Activated CD4-positive, CD25-positive, alpha-beta regulatory T cell treated with anti-CD3 and anti-CD28 coated beads, Interleukin-2, amount 50 U/mL, for 72 hours (primary cell): Measurements from ENCODE around the gene CST9L.
"Not testable (repeated sequence)": the region's sequence is repeated elsewhere in the genome, so short reads cannot be mapped to it uniquely, and the experiment has no call there.

ENCODE experiments used
- DNase-seq: peaks from one replicate; pipeline ENCODE4 v3.0.0; 2021

CST9L gene

DNA sequence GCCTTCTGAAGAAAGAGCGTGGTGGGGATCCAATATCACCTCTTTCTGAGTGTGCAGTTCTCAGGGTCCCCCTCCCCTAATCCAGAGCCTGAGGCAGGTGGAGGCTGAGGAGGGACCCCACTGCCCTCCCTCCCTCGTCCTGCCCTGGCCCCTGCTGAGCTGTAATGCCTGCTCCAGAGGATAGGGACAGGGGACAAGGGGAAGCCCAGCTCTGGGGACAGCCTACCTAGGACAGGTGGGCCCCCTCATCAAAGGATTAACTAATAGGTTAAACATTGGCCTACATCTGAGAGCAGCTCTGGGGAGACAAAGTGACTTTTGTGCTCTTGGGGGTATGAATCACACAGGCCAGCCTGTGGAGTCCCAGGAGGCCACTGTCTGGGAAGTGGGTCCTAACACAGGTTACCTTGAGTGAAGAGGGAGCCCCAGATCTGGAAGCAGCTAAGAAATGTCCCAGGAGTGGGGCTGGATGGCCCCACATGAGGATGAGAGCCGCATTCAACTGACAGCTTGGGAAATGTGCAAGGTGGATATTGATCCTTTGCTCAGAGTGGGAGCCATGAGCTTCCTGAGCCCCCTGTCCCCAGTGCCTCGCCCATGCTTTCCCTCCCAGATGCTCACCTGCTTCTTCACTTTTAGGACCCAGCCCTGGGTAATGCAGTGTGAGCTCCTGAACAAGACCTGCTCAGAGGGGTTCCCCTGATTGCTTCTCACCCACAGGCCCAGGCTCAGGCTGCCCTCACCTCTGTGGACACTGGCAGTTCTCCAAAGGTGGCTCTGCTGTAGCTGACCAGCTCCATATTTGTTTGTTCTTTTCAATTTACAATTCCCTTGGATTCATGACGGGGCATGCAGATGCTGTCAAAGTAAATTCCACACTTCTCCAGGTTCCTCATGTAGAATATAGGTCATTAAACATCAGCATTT is 17.8 kb upstream of the CST9L start:
- no peak for DNase-seq

- DNase-seq = no peak
Measured at GRCh38 chr20:23585449-23585807, 17.1 kb upstream of the CST9L start.

DNA sequence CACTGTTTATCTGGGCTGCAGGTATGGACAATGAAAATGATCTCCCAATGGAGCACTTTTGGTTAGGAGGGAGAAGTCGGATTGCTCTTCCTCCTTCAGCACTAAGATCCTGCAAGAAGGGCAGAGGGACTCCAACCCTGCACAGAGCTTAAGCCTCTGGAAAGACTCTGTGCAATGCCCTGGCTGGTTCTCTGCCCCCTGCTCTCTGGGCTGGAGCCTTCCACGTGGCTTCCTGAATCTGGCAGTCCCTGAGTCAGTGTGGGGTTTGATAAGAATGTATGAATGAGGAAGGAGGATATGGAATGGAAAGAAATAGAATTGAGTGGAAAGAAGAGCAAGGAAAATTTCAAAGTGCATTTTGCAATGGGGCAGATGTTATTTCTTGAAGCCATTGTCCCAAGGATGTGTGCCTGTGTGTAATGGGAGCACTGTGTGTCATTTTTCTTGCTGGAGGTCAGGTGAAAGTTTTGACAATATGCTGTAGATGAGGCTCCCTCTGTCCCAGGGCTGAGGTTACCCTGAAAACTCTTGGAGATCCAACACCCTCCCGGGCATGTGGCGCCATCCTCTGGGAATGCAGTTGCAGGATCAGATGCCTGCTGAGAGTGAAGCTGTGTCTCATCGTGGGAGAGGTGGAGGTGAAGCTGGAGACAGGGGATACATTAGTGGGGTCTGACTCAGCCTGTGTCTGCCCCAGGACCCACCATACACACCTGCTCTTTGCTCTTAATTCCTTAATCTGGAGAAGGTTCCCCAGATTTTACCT is 16.3 kb upstream of the CST9L start:
- DNase-seq = no peak

- no peak for DNase-seq
Measured at GRCh38 chr20:23583526-23583925, 15.2 kb upstream of the CST9L start.

GRCh38 chr20:23582293-23582692 is 14.0 kb upstream of the CST9L start:
- no peak for DNase-seq

DNA sequence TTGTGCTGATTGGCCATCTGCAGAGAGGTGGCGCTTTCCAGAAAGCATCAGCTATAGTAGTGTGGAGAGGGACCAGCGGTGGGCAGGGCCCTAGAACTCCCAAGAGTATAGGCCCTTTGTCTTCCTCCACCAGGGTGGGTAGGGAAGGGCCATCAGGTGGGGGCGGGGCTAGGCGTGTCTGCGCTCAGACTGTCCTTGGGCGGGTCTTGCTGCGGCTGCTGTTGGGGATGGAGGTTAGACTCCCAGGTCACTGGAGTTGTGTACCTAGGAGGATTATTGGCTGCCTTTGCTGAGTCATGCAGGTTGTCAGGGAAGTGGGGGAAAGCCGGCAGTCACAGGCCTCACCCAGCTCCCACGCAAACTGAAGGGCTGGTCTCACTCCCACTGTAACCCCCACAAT is 13.5 kb upstream of the CST9L start:
- DNase-seq = not testable (repeated sequence)

- DNase-seq = no peak
Measured at GRCh38 chr20:23574977-23575376, 6.7 kb upstream of the CST9L start.

DNA sequence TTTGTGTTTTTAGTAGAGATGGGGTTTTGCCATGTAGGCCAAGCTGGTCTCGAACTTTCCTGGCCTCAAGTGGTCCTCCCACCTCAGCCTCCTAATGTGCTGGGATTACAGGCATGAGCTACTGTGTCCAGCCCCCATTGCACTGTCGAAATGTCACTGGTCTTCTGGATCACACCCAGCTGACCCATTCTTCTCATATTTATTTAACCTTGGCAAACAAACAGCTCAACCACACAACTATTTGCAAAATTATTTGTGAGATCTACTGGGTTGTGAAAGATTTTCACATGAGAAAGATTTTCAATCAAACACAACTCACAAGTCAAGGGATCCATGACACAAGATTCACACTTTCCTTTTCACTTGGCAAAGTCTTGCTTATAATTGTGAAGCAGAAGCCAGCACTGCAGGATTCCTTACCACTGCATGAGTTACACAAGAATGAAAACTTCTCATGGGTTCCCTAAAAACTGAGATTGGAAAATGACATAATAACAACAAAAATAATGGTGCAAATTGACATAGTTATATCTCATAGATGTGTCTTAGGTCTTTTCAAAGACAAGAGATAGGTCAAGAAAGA is 2.0 kb upstream of the CST9L start:
- DNase-seq = no peak

DNA sequence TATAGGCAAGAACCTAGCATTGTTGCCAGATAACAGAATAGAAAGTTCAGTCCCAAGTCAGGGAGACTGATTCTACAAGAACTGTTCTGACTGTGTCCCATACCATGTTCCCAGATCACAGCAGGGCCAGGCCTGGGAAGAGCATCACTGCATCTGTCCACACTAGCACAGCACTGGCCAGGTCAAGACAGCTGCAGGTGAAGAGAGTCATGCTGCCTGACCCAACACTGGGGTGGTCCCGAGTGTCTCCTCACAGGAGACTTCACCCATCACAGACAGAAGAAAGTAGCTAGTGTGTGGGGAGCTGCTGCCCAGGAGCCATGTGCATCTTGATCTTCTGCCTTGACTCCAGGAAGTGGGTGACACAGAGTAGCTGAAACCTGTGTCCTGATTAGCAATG is 1.3 kb upstream of the CST9L start:
- no peak for DNase-seq

DNA sequence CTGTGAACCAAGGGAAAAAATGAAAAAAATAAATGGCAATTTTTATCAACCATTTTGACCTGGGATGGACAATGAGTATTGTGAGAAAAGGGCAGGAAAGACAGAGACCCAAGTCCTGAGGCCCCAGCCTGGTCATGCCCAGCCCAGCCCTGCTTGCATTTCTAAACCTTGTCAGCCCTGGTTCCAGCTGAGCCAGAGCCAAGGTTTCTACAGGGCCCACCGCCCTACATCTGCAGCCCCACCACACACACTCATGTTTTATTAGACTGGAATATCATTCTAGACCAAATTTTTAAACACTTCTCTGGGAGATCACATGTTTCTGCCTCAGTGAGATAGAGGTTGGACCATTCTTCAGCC is 667 bp upstream of the CST9L start:
- no peak for DNase-seq

- DNase-seq = no peak
Measured at GRCh38 chr20:23566199-23566932, 1.9 kb downstream of the CST9L start.

GRCh38 chr20:23565503-23566045 is 2.7 kb downstream of the CST9L start:
- DNase-seq = no peak

DNA sequence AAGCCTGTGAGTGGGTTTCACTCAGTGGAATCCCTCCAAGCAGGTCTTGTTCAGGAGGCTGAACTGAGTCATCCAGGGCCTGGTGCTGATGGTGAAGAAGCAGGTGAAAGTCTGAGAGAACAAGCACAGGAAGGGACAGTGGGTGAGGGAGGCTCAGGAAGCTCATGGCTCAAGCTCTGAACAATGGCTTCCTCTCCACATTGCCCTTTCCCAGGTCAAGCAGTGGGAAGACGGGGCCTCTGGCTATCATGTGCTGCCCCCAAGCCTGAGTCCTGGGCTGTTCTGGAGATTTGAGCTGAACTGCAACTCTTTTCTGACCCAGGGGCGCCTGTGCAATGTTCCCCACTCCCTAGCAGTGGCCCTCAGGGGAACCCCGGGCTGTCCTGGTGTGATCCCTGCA is 3.4 kb downstream of the CST9L start:
- DNase-seq = no peak

GRCh38 chr20:23562721-23563342 is 5.5 kb downstream of the CST9L start:
- no peak for DNase-seq

DNA sequence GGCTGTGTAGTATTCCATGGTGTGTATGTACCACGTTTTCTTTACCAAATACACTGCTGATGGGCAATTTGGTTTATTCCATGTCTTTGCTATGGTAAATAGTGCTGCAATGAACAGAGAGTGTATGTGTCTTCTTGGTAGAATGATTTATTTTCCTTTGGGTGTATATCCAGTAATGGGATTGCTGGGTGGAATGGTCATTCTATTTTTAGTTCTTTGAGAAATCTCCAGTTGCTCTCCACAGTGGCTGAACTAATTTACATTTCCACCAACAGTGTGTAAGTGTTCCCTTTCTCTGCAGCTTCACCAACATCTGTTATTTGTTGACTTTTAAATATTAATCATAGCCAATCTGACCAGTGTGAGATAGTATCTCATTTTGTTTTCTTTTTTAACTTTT is 13.9 kb downstream of the CST9L start:
- DNase-seq = no peak

- no peak for DNase-seq
Measured at GRCh38 chr20:23551786-23552185, 16.5 kb downstream of the CST9L start.

- DNase-seq = no peak
Measured at GRCh38 chr20:23551383-23551782, 16.9 kb downstream of the CST9L start.

DNA sequence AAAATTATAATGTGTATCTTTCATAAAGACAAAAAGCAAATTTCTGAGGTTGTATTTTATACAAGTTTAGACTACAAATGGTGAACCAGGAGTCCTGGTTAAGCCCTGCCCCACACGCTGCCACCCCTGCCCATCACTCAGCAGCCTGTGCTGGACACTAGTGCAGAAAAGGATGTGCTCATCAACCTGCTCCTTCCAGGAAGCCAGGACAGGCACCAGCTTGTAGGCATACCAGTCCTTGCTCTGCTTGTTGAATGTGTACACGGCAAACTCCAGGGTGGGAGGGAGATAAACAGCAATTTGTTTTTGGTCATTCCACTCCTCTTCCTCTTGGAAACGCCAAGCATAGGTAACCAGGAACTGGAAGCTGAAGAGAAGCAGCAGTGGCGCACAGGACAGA is 18.1 kb downstream of the CST9L start:
- DNase-seq = no peak

DNA sequence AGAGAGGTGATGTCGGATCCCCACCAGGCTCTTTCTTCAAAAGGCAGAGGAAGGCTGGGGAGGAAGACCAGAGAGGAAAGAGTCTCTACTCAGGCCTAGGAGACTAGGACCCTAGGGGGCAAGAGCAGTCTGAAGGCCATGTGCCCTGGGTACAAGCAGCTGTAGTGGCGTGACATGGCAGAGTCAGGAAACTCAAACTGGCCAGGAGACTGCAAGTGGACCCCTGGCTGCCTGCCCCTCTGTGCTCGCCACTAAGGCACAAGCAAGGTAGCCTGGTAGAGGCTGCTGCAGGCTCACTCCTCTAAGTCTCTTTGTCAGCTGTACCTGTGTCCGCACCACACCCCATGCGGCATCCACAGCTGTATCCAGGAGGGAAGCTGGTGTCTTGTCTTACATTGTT is 19.9 kb downstream of the CST9L start:
- no peak for DNase-seq

DNA sequence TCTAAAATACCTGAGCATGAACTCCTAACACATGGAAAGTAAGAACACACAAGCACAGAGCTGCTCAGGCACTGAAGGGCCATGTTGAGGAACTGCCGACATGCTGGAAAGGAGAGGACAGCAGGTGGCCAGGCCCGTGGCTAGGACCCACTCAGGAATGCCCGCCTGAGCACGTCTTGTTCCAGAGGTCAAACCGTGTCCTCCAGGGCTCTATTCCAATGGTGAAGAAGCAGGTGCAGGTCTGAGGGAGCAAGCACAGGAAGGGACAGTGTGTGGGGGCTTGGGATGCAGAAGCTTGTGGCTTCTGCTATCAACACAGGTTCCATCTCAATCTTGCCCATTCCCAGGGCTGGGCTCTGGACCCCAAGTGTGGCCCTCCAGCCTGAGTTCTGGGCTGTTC is 20.7 kb downstream of the CST9L start:
- DNase-seq = no peak

DNA sequence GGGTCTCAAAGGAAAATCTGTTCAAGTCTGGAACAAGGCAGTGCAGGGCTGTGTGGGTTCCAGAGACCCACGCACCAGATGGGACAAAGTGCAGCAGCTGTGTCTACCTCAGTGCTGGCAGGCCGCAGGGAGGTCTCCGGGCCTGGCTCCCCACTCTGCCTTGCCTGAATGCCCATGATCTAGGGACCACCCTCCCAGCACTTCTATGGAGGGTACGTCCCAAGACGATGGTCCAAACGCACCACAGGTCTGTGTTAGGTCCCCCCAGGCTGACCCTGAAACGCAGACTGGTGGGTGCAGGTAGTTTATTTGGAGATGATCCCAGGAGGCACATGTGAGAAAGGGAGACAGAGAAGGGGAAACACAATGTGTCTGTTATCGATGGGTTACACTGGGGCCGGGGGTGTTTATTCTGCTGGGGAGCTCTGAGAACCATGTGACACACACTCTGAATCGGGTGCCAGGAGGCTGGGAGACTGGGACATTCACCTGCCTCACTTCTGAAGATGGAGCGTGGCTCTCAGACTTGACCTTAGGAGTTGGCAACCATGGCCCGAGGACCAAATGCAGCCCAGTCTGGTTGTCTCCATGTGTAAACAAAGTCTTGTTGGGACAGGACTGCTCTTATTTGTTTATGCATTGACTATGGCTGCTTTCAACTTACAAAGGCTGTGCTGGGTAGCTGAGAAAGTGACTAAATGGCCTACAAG is 21.7 kb downstream of the CST9L start:
- DNase-seq = no peak

DNA sequence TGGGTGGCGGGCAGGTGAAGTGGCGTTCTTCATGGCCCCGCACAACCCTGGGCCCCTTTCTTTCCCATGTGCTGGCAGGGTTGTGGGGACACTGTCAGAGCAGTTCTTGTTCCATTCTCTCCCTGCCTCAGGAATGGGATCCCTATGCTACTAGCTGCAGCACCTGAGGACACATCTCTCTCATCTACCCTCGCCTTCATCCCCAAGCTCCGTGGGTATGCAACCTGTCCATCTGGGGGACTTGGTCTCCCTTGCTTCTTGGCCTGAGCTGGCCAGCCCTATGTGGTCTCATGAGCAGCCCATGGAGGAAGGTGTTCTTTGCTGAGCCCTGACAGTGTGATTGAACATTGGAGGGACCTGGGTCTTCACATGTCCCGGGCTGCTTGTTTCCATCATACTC is 24.2 kb downstream of the CST9L start:
- no peak for DNase-seq
